HL-60/S4 treated with retinoic acid at 250 ng/mL for 4 days and 3 days (cell line): ENCODE data around the gene CLTCL1.

Experiments used
- in situ Hi-C: fragments of 300-500 bp; cut with MboI; formaldehyde crosslinking; loops from 2 replicates; pipeline ENCODE4 v1.7.0; 2022; ENCODE audit warnings: low sequenced_read_pairs

CLTCL1 gene

GRCh38 chr22:19178065-19178656, 113.4 kb downstream of the CLTCL1 start:
- in situ Hi-C loops = loop anchor here (25.0 kb wide), 1 partner anchor 109 kb away; the partner anchor contains the start of gene CLTCL1

- in situ Hi-C loops = loop anchor here (25.0 kb wide), 1 partner anchor 110 kb away; the partner anchor contains the start of gene CLTCL1
Observed at GRCh38 chr22:19177164-19178064, 114.1 kb downstream of the CLTCL1 start.

- in situ Hi-C loops = loop anchor here (25.0 kb wide), 1 partner anchor 111 kb away; the partner anchor contains the start of gene CLTCL1
Observed at GRCh38 chr22:19176732-19177131, 114.8 kb downstream of the CLTCL1 start.

GRCh38 chr22:19176175-19176643, 115.3 kb downstream of the CLTCL1 start:
- in situ Hi-C loops = loop anchor here (25.0 kb wide), 1 partner anchor 111 kb away; the partner anchor contains the start of gene CLTCL1

GRCh38 chr22:19175602-19176174, 115.8 kb downstream of the CLTCL1 start:
- in situ Hi-C loops = loop anchor here (25.0 kb wide), 1 partner anchor 112 kb away; the partner anchor contains the start of gene CLTCL1

GRCh38 chr22:19175026-19175601, 116.4 kb downstream of the CLTCL1 start:
- in situ Hi-C loops = loop anchor here (25.0 kb wide), 1 partner anchor 112 kb away; the partner anchor contains the start of gene CLTCL1

- in situ Hi-C loops = loop anchor here (25.0 kb wide), 1 partner anchor 113 kb away; the partner anchor contains the start of gene CLTCL1
Observed at GRCh38 chr22:19174106-19175025, 117.2 kb downstream of the CLTCL1 start.

GRCh38 chr22:19173047-19174035, 118.2 kb downstream of the CLTCL1 start:
- in situ Hi-C loops = no loop called here

- in situ Hi-C loops = no loop called here
Observed at GRCh38 chr22:19172213-19173046, 119.1 kb downstream of the CLTCL1 start.

- in situ Hi-C loops = no loop called here
Observed at GRCh38 chr22:19169947-19170318, 121.6 kb downstream of the CLTCL1 start.

- in situ Hi-C loops = no loop called here
Observed at GRCh38 chr22:19169002-19169946, 122.2 kb downstream of the CLTCL1 start.

- in situ Hi-C loops = no loop called here
Observed at GRCh38 chr22:19168088-19168890, 123.2 kb downstream of the CLTCL1 start.

GRCh38 chr22:19167106-19167869, 124.2 kb downstream of the CLTCL1 start:
- in situ Hi-C loops = no loop called here

GRCh38 chr22:19166421-19166820, 125.1 kb downstream of the CLTCL1 start:
- in situ Hi-C loops = no loop called here

GRCh38 chr22:19164425-19164824, 127.1 kb downstream of the CLTCL1 start:
- in situ Hi-C loops = no loop called here
